NCI-H748 (cell line): ENCODE measurements around the gene ATP11C.

Experiments used
- DNase-seq: peaks from one replicate; lab custom pipeline; 2025; ENCODE audit not compliant: unreplicated experiment; lab: John Stamatoyannopoulos, UW

The ATP11C gene

DNA sequence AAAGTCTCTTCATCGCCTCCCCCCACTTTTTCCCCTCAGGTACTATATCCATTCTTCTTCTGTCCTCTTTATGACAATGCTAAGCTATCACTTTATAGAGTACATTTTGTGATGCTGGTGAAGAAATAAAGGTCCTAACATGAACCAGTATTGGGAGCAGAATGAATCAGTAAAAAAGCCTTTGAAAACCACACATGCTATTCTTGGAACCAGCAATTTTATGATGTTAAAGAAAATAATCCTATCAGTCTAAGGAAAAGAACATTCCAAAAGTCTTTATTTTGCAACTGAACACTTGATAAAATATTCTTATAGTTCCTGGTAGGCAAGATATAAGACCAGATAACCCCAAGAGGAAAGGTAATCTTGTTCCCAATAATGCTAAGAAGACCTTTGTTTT lies 117.1 kb downstream of the ATP11C start:
- no peak for DNase-seq

DNA sequence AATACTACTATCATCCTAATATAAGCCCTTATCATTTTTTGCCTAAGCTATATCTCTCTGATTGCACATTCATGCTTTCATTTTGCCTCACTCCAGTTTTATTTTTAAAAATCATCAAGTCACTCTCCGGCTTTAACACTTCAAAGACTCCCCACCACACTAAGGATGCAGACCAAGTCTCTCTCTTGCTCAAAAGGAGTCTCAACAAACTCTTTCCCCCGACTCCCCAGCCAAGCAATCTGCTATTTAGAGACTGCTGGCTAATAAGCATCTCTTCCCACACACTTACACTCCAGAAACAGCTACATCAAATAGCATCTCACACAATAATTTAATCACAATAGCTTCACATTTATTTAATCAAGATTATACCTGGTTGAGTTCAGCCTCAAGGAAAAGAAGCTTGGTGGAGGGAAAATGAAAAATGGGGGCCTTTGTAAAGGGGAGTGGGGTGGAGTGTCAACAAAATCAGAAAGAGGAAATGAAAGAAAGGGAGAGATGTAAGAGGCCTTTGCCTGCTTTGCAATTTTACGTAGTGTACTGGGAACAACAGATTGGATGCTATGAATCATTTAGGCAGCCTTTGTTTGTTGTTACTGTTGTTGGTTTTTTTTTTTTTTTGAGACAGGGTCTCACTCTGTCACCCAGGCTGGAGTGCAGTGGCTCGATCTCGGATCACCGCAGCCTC lies 120.8 kb downstream of the ATP11C start:
- DNase-seq: no peak

DNA sequence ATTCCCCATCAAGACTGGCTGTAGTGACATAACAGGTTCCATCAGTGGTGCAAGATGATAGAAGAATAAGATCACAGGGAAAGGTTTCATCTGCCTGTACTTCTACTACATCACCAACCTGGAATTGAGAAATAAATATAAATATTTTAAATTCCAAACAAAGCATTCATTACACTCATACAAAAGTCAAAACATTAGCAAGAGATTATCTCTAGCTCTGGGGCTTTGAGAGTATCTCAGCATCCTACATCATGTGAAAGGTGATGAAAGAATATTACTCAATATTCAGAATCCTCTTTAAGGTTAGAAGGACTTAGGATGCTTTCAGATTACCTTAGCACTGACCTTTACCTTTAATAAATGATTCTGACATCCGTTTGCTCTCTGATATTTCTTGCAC lies 128.4 kb downstream of the ATP11C start:
- DNase-seq: no peak

DNA sequence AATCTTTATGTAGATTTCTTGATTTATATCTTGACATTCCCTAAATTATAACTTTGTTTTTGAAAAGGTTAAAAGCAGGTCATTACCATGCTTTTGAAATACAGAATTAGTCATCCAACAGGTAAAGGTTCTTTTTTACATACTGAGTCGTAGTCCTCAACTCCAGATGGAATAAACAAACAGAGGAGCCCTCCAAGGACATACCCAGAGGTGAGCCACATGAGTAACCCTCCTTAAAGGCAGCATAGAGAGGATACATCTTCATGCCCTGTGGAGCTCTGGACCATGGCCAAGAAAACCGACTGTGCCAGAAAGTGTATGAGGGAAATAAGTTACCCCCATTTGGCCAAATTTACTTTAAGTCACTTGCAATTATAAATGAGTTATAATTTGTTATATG lies 129.6 kb downstream of the ATP11C start:
- DNase-seq: no peak

DNA sequence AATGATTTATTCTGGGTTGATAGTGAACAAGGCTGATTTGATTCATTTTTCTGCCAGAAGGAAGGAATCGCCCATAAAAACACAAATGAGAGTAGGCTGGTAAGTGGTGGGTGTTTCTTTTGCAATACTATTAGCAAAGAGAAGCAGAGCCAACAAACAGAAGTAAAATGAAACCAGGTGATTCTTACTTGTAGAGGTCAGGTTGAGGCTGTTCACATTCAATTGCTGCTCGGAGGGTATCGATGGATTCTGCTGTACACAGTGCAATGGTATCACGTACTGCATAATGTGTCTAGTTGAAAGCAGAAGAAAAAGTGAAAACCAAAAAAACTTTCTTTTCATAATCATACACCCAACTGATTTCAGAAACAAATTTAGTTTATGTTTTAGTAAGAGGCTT lies 130.8 kb downstream of the ATP11C start:
- DNase-seq: no peak

DNA sequence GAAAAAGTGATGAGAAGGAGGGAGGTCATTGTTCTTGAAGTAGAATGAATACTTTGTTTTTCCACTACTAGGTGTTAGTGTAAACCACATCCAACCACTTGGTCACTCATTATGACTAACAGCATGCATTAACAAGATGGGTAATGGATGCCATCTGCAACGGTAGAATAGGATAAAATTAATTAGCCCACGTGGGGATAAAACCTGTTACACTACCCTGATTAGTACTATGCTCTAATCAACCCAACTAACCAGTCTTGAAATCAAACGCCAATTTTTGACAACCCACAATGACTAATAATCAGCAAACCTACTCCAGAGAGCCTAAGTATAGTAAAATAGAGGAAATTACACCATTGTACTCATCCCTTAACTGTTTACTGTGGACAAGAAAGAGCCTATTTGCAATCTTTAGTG lies 131.4 kb downstream of the ATP11C start:
- no peak for DNase-seq

DNA sequence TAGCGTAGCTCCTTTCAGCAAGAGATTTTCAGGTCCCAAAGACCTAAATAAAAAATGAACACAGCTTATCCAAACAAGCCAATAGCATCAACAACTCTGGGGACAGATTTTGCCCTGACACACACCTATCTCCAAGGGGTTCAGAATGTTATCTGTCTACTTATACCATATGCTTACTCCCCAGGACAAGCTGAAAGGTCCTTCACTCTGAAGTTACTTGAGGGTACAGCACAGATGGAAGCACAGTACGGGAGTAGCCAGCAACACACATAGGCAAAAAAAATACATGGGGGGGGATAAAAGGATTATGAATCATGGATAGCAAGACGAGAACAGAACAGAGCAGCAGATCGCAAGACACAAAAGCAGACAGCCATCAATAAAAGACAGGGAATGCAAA lies 134.2 kb downstream of the ATP11C start:
- DNase-seq: no peak

DNA sequence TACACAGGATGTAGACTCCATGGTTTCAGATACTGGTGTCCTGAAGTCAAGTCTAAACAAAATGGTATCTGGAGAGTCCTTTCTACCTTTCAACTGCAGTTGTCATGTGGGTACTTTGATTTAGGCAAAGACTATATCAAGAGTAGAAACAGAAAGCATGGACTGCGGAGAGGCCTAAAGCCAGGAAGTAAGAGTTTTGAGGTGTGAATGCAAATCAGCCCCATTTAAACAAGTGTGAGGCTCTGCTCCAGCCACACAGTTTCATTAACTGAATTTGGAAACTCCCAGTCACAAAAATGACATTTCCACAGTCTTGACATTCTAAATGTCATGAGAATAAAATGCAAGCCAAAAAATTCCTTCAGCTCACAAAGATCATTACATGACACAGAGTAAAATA lies 137.7 kb downstream of the ATP11C start:
- DNase-seq: no peak

DNA sequence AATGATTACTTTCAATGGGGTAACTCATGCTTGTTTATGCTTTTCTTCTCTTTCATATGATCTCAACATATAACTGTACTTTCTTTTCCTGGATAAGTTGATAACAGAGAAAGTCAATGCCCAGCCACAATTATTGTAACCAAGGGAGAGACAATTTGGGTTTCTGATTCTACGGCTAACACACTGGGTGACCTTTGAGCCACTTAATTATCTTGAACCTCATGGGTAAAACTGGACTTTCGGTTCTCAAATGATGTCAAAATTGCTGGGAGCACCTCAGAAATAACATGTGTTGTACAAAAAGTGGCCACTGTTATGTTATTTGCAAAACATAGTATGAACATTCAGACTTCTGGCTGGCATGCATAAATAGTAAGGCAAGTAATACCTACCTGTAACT lies 145.3 kb downstream of the ATP11C start:
- no peak for DNase-seq

DNA sequence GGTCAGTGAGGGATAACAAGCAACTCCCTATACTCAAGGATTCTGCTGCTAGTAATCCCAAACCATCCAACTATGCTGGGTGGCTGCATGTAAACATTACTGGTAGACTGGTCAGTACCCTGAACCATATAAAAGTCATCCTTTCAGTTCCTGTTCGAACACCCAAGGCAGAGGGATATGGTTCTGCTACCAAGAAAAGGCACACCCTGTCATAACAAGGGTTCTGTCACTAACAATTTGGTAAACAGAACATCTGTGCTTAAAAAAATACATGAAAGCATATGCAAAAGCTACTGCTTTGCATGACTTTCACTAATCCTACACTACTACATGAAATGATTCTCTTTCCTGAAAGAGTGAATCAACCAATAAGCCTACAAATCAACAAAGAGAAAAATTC lies 148.0 kb downstream of the ATP11C start:
- DNase-seq: no peak

DNA sequence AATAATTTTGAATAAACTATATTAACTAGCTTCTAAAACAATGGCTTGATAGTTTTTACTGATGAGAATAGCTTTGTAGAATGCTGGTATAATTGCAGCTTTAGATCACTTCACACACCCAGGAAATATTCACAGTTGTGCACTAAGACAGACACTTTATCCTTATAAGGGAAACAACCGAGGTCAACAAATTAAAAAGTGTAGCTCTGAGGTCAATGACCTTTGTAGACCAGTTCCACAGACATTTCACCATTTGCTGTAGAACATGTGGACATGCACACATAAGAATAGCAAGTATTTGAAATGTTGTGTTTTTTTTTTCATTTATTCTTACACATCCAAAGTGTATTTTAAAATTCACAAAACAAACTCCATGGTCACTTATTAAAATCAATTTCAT lies 148.9 kb downstream of the ATP11C start:
- no peak for DNase-seq

DNA sequence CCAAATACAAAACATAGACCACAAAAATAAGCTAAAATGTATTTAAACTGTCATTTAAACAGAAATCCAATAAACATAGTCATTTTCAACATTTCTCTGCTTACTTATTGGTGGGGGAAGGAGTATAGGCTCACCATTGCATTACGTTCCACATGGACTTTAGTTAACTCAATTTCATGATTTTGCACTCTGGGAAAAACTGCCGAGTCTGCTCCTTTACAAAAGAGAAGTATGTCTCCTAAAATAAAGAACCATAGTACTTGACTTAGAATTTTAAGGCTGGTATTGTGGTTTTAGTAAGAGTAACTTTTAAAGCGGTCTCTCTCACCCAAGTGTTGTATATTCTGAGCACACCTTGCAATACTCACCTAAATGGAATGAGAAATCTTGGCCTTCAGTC lies 149.8 kb downstream of the ATP11C start:
- no peak for DNase-seq

DNA sequence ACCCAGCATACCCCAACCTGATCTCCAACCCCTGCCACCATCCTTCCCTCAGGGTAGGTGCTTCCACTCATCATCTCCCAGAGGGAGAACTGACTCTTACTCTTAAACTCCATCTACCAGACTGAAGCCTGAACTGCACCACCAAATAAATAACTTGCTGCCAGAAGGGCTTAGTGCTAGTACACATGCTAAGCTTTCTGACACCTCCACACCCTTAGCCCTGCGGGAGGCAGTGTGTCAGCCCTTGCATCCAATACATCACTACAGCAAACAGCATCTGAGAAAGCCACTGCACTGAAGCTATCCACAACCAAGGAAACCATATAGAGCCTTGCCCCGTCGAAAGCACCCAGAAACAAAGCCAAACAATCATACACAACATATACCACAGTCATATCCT lies 156.3 kb downstream of the ATP11C start:
- DNase-seq: no peak

DNA sequence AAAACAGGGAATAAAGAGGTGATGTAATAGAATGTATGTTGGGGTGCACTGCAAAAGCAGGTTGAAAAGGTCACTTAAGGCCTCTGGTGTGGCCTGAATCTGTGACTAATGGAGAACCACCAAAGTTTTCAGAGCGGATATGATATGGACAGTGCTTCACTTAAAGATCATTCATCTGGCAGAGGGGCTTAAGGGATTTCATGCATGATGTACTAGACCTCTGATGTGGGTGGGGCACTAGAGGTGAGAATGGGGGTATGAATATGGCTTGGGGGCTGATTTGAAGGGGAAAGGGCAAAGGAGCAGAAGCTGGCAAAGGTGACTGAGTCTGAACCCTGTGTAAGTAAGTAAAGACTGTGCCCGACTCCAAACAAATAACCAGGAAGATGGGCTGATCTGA lies 162.5 kb downstream of the ATP11C start:
- DNase-seq: no peak

DNA sequence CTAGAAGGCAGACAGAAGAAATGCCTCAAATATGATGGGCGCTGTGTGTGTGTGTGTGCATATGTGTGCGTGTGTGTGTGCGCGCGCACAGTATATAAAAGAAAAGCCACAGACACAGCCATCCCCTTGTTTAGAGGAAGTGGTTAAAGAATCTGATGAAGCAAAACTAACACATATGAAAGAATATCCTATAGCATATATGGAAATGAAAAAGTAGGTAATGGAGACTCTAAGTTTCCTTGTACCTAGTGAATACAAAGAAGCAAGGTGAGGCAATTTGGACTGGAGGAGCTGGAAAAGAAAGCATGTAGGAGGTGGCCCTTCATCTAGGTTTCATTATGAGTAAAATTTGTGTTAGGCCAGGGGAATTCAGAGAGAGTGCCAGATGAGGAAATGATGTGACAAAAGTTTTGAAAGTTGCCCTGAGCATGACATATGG lies 166.3 kb downstream of the ATP11C start:
- no peak for DNase-seq

DNA sequence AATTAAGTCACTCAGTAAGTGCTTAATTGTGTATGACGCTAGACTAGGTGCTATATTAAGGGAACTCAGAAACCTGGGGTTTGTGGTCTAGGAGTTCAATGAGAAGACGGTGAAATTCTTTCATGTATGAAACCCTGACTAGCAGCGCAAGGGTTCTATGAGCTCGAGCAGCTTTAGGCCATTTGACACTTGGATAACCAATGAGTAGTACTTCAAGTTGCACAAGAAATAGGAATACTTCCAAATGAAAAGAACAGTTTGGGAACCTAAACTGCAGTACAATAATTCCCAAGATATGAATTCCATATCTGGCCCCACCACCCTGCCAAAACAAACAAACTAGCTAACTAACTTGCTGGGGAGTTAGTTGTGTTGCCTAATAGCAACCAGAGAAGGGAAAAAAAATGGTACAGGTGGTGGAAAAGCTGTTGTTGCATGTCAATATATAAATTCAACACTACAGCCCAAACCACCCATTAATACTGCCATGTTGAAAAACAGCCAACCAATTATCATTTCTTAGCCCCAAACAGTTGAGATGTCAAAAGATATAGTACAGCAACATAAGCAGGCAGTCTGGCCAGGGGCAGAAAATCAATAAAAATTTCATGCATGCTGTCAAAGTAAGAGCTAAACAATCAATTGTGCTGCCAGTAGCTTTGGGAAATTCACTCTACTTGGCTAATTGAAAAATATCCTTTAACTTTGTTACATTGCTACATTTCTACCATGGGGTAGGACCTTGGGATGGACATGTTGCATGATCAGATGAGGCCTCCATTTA lies 170.3 kb downstream of the ATP11C start:
- DNase-seq: no peak

DNA sequence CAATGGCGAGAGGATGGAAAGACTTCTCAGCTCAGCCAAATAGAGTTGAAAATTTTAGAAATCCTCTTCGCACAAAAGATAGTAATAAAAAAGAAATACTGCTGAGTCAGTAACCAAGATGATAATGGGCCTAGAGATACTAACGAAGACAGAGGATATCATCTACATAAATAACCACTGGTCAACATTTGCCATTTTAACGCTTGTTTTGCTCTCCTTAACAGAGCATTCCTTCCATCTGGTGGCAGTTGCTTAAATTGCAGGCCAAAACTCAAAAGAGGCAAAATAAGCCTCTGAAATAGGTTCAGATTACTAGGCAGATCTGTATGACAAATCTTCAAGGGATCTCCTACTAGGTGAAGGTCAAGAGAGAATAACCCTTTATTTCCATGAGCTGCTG lies 173.2 kb downstream of the ATP11C start:
- DNase-seq: peak; percentile 5

DNA sequence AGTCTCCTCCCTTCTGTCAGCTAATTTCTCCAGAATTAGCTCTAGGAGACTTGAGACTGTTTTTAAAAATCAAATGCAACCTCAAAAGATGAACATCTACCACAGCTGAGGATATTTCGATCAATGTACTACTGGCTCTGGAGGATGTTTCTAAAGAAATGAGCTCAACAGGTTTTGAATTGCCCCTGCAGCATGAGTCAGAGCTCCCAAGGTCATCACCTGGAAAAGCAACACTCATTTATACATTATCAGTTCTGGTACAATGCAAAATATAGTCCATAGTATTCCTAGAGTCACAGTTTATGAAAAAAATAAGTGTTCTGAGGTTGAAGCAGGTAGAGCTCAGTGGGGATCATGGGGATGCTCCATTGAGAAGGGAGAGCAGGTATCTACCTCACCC lies 174.0 kb downstream of the ATP11C start:
- DNase-seq: no peak

DNA sequence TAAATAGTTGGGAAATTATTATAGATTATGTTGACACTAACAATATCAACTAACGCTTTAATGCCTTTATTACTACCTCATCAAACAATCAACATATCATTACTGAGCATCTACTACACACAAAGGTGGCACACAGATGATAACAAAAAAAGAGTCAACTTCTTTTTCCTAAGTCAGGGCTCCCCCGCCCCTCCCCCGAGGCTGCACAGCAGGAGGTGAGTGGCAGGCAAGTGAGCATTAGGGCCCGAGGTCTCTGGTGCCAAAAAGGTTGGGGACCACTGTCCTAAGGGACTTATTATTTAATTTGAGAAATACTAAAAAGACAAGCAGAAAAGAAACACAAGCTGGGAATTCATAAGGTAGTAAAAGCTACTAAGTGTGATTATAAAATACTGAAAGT lies 174.6 kb downstream of the ATP11C start:
- DNase-seq: no peak

DNA sequence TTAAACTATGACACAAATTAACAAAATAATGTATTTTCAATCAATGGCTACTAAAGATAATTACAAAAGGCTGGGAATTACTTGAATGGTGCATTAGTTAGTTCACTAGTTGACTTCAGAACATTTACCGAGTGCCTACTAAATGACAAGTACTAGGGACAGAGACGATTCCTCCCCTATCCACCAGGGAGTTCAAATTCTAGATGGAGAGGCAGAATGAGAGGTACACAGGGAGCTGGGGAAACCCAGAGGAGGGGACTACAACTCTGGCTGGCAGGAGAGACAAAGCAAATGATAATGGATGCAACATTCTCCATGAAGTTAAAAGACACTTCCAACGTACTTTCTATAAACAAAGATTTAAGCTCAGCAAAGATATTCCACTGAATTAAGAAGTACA lies 181.8 kb downstream of the ATP11C start:
- DNase-seq: no peak

DNA sequence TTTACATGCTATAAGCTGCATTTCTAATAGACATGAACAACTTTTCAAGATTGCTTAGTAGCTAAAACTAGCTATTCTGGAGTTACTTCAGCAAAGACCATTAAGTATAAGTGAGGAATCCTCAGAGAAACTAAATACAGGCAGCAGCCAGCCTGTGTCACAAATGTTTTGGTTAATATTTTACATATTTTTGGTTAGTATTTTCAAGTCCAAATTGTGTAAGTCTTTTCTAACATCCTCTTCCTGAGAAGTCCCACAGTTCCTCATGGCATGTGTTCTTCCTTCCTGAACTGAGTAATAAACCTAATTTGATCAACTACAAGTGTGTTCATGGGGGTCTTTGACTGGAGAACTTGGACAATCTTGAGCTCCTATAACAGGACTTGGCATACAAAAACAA lies 182.5 kb downstream of the ATP11C start:
- DNase-seq: no peak

DNA sequence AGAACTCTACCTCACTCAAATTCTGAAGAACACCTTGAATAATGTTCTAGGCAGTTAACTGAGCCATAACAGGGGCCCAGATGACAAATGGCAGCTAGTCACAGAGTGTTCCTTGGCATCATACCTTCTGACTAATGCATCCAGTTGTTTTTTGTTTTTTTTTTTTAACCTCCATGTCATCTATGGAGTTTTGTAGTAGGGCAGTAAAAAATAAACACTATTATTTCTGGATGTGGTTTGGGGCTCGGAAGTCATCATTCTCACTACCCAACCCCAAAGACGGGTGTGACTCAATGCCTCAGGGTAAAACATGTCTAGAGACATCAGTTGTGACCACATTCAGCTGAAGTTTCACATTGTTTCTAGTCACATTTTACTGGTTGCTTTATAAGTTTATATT lies 193.7 kb downstream of the ATP11C start:
- no peak for DNase-seq

DNA sequence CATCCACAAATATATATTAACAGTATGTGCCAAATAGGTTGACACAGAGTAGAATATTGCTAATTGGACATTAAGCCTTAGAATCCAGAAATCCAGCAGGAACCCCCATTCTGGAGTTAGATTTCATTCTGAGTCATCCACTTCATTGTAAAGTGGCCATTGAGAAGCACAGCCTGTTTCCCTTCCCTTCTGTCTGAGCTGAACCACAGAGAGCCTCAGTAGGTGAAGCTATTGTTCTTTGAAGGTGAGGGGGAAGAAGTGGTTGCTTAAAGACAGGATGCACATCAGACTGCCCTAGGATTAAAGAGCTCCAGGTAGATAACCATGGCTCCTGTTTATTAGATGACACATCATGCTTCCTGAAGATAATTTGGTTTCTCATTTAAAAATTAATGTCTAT lies 194.3 kb downstream of the ATP11C start:
- no peak for DNase-seq
